Panc1 (cell line): ENCODE data around the gene HAGH. TPM values are rescaled to one million over a fixed set of nuclear protein-coding genes. Genes with fewer than 3 reads are reported as not detected.

ENCODE experiments used
- ATAC-seq: fragments of 200-7000 bp; cut with Tn5 transposase; 2 replicates; pipeline ENCODE4 v1.9.1; 2020; ENCODE audit warnings: mild to moderate bottlenecking, moderate library complexity
- BruUV-seq: library from RNA; stranded (reverse); fragments of 400-500 nt; replicated peaks from 2 replicates; lab custom pipeline; 2021; lab: Mats Ljungman, UMichigan
- CTCF ChIA-PET: fragments of 300-600 bp; sonication (Branson Sonifier 250); formaldehyde crosslinking; loops from one replicate; lab custom pipeline; 2022; ENCODE audit warnings: antibody characterized with exemption; lab: Charles Lee
- POLR2A ChIA-PET: fragments of 300-600 bp; sonication (Branson Sonifier 250); formaldehyde crosslinking; loops from one replicate; lab custom pipeline; 2022; ENCODE audit warnings: antibody characterized with exemption; lab: Charles Lee
- DNase-seq: peaks from one replicate; pipeline ENCODE4 v3.0.0-alpha.2; 2010; ENCODE audit warnings: low read depth, low spot score
- H3K27ac ChIP-seq: 2 replicates; pipeline ENCODE4 v1.5.1; 2011; ENCODE audit warnings: mild to moderate bottlenecking, low read length, inconsistent platforms
- H3K27me3 ChIP-seq: fragments of 200-500 bp; sonication (Bioruptor generic); 2 replicates; pipeline ENCODE4 v1.6.0; 2014; ENCODE audit warnings: low read length, inconsistent platforms; ENCODE audit not compliant: control insufficient read depth, insufficient read depth
- H3K36me3 ChIP-seq: fragments of 200-500 bp; sonication (Bioruptor generic); 2 replicates; pipeline ENCODE4 v1.5.1; 2014; ENCODE audit warnings: inconsistent platforms, mild to moderate bottlenecking, low read length, moderate library complexity; ENCODE audit not compliant: control insufficient read depth, insufficient read depth
- H3K4me1 ChIP-seq: 2 replicates; pipeline ENCODE4 v1.5.1; 2011; ENCODE audit warnings: inconsistent platforms, mild to moderate bottlenecking, low read length, moderate library complexity; ENCODE audit not compliant: control insufficient read depth, insufficient read depth
- H3K4me3 ChIP-seq, 2 experiments: 2 replicates each; pipeline ENCODE4 v1.5.1; 2011 to 2012; ENCODE audit warnings: low read depth in 2 of 2, low read length in 2 of 2, mild to moderate bottlenecking in 2 of 2, inconsistent platforms in 1 of 2, moderate library complexity in 1 of 2
- H3K9me3 ChIP-seq: fragments of 200-500 bp; sonication (Bioruptor generic); 2 replicates; pipeline ENCODE4 v1.5.1; 2014; ENCODE audit warnings: low read depth, mild to moderate bottlenecking, inconsistent platforms, low read length, moderate library complexity; ENCODE audit not compliant: control insufficient read depth, insufficient read depth
- POLR2AphosphoS5 ChIP-seq: IDR thresholded peaks from 2 replicates; pipeline ENCODE4 v1.6.1; 2012; ENCODE audit warnings: mild to moderate bottlenecking, low read depth, low read length, moderate library complexity
- REST ChIP-seq, 2 experiments: IDR thresholded peaks; 2 replicates each; pipeline ENCODE4 v1.6.1; 2011 to 2012; ENCODE audit warnings: low read depth in 2 of 2, control low read depth in 1 of 2, low read length in 1 of 2, mild to moderate bottlenecking in 1 of 2, moderate library complexity in 1 of 2; ENCODE audit not compliant: insufficient read depth in 1 of 2
- SIN3A ChIP-seq: IDR thresholded peaks from 2 replicates; pipeline ENCODE4 v1.6.1; 2012; ENCODE audit warnings: low read depth, mild to moderate bottlenecking, low read length, moderate library complexity, borderline replicate concordance; ENCODE audit not compliant: insufficient read depth
- TCF7L2 ChIP-seq: IDR thresholded peaks from 2 replicates; pipeline ENCODE4 v1.6.1; 2011; ENCODE audit warnings: mild to moderate bottlenecking, low read depth, low read length, inconsistent platforms
- in situ Hi-C: cut with HindIII; loops from 2 replicates; pipeline ENCODE4 v1.10.0; 2016; ENCODE audit warnings: low sequenced_read_pairs, low pct_unique_long_range_greater_than_20kb
- intact Hi-C: fragments of 100-400 bp; cut with micrococcal nuclease; formaldehyde crosslinking; loops from one replicate; pipeline ENCODE4 v1.10.0; 2022; ENCODE audit not compliant: unreplicated experiment
- total RNA-seq: library from RNA; stranded (reverse); gene quantifications from one replicate; pipeline ENCODE4 v1.2.1, GENCODE V29; 2021; ENCODE audit not compliant: unreplicated experiment
- TF ChIP-seq, protein P1 (sequence below): fragments of 450-650 bp; IDR thresholded peaks from 2 replicates; pipeline ENCODE4 v1.5.1; 2017; ENCODE audit warnings: mild to moderate bottlenecking

HAGH gene
- total RNA-seq, 1 experiment from 2014 or later: 58.9 TPM

DNA sequence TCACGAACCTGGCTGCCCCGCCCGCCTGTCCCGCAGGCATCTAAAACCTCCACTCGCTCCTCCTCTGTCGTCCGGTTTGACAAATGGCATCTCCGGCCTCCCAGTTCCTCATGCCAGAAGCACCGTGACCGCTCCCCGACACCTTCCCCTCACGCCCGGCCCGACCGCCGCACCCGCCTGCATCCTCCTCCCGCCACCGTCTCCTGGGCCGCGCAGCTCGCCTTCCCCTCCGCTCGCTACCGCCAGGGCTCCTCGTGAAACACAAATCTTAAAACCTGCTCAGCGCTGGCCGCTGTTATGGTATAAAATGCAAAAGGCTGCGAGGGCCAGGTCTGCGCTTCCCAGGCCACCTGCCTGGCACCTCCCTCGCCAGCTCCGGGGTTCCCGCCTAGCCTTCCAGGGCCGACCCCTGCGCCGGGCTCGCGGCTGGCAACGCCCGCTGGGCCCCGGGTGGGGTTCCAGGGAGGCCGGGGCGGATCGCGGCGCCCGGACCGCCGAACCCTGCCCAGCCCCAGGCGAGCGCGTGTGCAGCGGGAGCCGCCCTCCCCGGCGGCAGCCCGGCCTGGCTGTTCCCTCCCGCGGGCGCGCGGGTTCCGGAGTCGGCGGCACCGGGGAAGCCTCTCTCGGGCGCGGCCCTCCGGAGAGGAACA, 44.7 kb downstream of the HAGH start:
- in situ Hi-C loops: no loop called here

GRCh38 chr16:1781254-1781653, 45.4 kb downstream of the HAGH start:
- in situ Hi-C loops: no loop called here
- CTCF ChIA-PET: no interaction called here
- H3K36me3 ChIP-seq: peaks cover 3% of the 10 kb centered on the region; the same call in 1 of the 2 replicates

More for the DNA sequence above, 44.7 kb downstream of the HAGH start:
- no TSS peak for BruUV-seq
- no peak for DNase-seq
- H3K4me3 ChIP-seq: peak overlapping the region; percentile 72 to 98
- peak overlapping the region; percentile 79 for H3K27ac ChIP-seq
- intact Hi-C loops: no loop called here
- H3K4me1 ChIP-seq: peaks cover 40% of the 10 kb centered on the region
- TF ChIP-seq SIN3A (0 out of 2 replicates have a peak, but pooled peaks have one; percentile 61), REST (IDR thresholded peaks at IDR 0.05; ENCODE audit: insufficient read depth in 1 of 2, low read depth in 2 of 2, low read length in 1 of 2) (no peak), POLR2AphosphoS5 (peak; percentile 18; the same call in 1 of the 2 replicates), TCF7L2 (0 out of 2 replicates have a peak, but pooled peaks have one; percentile 38)
- TF ChIP-seq, protein P1, sequence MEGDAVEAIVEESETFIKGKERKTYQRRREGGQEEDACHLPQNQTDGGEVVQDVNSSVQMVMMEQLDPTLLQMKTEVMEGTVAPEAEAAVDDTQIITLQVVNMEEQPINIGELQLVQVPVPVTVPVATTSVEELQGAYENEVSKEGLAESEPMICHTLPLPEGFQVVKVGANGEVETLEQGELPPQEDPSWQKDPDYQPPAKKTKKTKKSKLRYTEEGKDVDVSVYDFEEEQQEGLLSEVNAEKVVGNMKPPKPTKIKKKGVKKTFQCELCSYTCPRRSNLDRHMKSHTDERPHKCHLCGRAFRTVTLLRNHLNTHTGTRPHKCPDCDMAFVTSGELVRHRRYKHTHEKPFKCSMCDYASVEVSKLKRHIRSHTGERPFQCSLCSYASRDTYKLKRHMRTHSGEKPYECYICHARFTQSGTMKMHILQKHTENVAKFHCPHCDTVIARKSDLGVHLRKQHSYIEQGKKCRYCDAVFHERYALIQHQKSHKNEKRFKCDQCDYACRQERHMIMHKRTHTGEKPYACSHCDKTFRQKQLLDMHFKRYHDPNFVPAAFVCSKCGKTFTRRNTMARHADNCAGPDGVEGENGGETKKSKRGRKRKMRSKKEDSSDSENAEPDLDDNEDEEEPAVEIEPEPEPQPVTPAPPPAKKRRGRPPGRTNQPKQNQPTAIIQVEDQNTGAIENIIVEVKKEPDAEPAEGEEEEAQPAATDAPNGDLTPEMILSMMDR: no peak
- ChIA-PET CTCF (no interaction called here), POLR2A (no interaction called here)
- no peaks in the 10 kb centered on the region for H3K9me3 ChIP-seq
- peaks cover 3% of the 10 kb centered on the region; the same call in 1 of the 2 replicates for H3K36me3 ChIP-seq
- peak; percentile 9 for ATAC-seq
- no peaks in the 10 kb centered on the region for H3K27me3 ChIP-seq

More at GRCh38 chr16:1781254-1781653, 45.4 kb downstream of the HAGH start:
- intact Hi-C loops: no loop called here
- ATAC-seq: no peak
- H3K4me3 ChIP-seq: peak overlapping the region; percentile 72 to 98
- no TSS peak for BruUV-seq
- no peaks in the 10 kb centered on the region for H3K27me3 ChIP-seq
- H3K4me1 ChIP-seq: peaks cover 46% of the 10 kb centered on the region
- DNase-seq: no peak
- peak overlapping the region; percentile 79 for H3K27ac ChIP-seq
- H3K9me3 ChIP-seq: no peaks in the 10 kb centered on the region
- POLR2A ChIA-PET: no interaction called here
- TF ChIP-seq, protein P1: no peak
- TF ChIP-seq SIN3A (no peak), TCF7L2 (no peak), REST (IDR thresholded peaks at IDR 0.05; ENCODE audit: insufficient read depth in 1 of 2, low read depth in 2 of 2, low read length in 1 of 2) (no peak), POLR2AphosphoS5 (no peak)
